Superior temporal gyrus (tissue), 1 donor: Measurements from ENCODE around the gene SLC30A3.

Experiments used
- DNase-seq: peaks from one replicate; pipeline ENCODE4 v3.0.0-alpha.2; 2016; ENCODE audit errors: extremely low spot score

The SLC30A3 gene

DNA sequence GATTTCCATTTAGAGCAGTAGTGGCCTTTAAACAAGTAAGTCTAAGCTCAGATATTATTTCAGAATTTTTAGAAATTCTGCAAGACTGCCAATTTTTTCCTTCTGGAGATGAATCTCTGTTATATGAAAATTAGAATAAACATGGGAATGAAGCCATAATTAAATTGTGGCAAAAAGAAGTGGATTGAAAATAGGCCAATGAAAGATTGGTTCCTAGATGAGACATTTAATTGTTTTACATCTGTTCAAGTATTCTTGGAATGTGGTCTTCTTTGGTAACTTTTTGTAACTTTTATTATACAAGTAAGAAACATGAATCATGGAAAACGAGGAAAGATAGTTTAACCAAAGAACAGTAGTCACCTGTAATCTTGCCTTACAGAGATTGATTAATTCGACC, 35.3 kb downstream of the SLC30A3 start:
- no peak for DNase-seq

DNA sequence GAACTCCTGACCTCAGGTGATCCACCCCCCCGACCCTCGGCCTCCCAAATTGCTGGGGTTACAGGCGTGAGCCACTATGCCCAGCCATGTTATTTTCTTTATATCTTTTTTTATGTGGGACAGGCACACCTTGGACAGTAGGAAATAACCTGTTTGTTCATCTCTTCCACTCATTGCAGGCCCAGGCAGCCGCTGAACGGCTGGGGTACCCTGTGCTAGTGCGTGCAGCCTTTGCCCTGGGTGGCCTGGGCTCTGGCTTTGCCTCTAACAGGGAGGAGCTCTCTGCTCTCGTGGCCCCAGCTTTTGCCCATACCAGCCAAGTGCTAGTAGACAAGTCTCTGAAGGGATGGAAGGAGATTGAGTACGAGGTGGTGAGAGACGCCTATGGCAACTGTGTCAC, 37.3 kb downstream of the SLC30A3 start:
- DNase-seq: no peak

DNA sequence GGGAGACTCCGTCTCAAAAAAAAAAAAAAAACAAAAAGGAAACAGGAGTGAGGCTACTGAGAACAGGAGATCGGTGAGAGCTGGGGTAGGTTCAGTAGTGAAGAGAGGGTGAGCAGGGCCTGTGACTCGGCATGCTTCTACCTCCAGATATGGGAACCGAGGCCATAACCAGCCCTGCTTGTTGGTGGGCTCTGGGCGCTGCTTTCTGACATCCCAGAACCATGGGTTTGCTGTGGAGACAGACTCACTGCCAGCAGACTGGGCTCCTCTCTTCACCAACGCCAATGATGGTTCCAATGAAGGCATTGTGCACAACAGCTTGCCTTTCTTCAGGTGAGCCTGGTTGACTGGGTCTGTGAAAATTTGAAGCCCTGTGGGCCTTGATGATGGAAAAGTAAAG, 39.4 kb downstream of the SLC30A3 start:
- DNase-seq: no peak

DNA sequence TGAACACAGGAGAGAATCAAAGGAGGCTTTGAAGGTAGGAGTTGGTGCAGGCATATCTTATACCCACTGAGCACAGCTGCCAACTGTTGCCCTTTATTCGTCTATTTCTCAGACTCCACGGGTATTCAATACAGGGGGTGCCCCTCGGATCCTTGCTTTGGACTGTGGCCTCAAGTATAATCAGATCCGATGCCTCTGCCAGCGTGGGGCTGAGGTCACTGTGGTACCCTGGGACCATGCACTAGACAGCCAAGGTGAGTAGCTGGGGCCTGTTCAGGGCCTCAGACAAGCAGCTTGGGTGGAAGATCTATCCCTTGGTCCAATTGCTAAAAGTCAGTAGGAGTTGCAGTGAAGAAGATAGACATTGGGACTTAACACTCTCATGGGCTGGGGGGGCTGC, 40.4 kb downstream of the SLC30A3 start:
- no peak for DNase-seq

DNA sequence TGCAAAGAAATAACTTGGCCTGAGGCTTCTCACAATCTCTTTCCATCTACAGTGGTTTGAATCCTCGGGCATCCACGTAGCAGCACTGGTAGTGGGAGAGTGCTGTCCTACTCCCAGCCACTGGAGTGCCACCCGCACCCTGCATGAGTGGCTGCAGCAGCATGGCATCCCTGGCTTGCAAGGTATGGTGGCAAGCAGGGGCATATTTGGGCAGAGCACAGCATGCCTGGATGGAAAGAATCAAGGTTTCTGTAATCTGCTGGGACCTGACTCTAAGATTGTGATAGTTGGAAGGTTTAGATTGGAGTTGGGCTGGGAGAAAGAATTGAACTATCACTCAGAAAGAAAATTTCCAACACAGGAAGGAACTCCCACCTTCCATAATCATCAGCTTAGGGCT, 41.7 kb downstream of the SLC30A3 start:
- DNase-seq: no peak

DNA sequence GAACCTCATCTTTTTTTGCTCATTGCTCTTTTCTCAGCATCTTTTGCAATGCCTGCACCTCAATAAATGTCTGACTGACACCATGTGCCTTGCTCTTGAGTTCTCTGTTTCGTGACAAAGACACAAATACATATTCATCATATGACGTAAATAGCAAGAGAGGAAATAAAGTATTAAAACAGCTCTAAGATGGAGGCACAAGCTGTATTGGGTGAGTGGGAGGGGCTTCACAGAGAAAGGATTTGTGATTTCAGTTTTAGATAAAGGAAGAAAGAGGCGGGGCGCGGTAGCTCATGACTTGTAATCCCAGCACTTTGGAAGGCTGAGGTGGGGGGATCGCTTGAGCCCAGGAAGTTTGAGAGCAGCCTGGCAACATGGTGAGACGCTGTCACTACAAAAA, 42.8 kb downstream of the SLC30A3 start:
- no peak for DNase-seq

DNA sequence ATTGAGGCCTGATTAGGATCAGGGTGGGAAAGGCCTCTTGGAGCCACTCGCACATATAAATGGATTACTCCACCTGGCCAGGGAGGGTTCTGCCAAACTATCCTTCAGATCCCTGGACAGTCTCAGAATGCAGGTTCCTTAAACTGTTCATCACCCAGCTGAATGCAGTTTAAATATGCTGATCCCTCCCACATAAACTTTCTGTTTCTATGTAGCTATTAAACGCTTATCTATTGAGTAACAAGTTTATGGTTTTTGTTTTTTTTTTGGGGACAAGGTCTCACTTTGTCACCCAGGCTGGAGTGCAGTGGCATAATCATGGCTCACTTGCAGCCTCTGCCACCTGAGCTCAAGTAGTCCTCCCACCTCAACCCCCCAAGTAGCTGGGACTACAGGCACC, 43.8 kb downstream of the SLC30A3 start:
- DNase-seq: no peak

- DNase-seq: no peak
Measured at GRCh38 chr2:27218614-27219013, 44.2 kb downstream of the SLC30A3 start.

- peak; percentile 82 for DNase-seq
Measured at GRCh38 chr2:27217173-27218121, 45.4 kb downstream of the SLC30A3 start, which contains the start of gene CAD. Gene CAD, plus strand, starts transcription at chr2:27217369. Its CDS starts 183 bp downstream, at chr2:27217552.

GRCh38 chr2:27216416-27217137, 46.3 kb downstream of the SLC30A3 start:
- DNase-seq: no peak

DNA sequence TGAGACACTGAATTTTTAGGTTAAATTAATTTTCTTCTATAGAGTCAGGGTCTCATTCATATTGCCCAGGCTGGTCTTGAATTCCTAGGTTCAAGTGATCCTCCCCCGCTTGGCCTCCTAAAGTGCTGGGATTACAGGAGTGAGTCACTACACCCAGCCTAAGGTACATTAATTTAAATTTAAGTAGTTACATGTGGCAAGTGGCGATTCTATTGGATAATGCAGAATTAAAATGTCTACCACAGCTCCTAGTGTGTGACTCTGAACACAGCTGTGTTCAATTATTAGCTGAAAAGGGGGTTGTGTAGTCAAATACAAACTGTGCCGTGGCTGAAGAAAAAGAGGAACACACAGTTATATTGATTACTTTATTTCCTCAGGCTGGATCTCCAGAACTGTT, 47.9 kb downstream of the SLC30A3 start:
- DNase-seq: no peak

DNA sequence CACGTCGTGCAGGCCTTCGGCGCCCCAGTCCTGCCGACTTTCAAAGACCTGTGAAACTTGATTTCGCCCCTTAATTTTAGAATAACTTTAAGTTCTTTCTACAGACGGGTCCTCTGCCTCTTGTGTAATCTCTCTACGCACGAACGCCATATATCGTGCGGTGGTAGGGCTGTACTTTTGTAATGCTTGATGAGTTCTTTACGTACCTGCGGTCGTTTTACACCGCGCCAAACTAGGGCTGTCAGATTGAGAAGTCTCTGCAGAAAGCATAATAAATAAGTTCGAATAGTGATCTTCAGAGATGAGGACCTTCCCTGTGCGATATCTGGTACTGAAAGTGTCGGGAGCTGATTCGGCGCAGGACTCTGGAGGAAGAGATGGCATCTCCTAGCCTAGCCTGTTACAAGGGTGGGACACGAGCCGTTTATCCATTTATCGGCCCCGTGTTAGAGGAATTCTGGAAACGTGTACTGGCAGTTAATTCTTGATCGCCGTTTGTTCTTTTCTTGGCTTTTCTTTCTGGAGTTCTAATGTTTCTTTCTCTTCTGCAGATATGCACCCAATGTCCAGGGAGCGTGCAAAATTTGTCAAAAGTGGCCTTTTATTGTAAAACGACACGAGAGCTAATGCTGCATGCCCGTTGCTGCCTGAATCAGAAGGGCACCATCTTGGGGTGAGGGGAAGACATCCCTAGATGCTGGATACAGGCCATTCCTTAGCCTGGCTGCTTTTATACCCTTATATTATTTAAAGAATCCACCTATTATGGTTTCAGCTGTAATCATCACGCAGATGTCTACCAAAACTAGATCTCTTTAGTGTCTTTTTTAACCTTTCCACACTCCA, 50.0 kb downstream of the SLC30A3 start:
- peak; percentile 62 for DNase-seq

DNA sequence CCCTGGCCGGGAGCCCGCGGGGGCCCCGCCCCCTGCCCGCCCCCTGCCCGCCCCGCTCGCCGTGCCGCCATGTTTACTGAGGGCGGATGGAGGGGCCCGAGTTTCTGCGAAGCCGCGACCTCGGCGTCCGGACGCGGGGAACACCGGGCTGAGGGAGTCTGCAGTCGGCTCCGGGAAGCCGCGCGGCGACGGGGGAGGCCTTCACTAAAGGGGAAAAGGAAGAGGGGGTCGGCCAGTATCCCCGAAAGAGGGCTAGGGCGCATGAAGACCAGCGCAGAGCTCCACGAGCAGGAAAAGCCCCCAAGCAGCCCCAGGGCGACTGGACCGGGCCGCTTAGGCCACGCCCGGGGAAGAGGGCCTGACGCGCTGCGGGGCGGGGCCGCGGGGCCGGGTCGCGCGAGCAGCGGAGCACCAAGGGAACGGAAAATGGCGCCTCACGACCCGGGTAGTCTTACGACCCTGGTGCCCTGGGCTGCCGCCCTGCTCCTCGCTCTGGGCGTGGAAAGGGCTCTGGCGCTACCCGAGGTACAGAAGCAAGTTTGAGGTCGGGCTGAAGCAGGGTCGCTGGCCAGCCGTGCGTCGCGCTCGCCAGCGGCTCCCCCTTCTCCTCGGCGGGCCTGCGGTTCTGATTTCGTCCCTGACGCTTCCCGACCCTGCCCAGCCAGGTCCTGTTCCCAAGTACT, 50.8 kb downstream of the SLC30A3 start, which contains the start of the genes ATRAID and SLC5A6:
Gene ATRAID (plus strand): TSS at position 99 of the 683 bp plus-strand sequence. CDS start 328 bp downstream, at position 427.
Gene SLC5A6 (minus strand): TSS at position 326 of the 683 bp plus-strand sequence. CDS start 4,618 bp downstream, outside the sequence.
- DNase-seq: peak; percentile 89

GRCh38 chr2:27211241-27211942, 51.5 kb downstream of the SLC30A3 start:
- peak; percentile 35 for DNase-seq

DNA sequence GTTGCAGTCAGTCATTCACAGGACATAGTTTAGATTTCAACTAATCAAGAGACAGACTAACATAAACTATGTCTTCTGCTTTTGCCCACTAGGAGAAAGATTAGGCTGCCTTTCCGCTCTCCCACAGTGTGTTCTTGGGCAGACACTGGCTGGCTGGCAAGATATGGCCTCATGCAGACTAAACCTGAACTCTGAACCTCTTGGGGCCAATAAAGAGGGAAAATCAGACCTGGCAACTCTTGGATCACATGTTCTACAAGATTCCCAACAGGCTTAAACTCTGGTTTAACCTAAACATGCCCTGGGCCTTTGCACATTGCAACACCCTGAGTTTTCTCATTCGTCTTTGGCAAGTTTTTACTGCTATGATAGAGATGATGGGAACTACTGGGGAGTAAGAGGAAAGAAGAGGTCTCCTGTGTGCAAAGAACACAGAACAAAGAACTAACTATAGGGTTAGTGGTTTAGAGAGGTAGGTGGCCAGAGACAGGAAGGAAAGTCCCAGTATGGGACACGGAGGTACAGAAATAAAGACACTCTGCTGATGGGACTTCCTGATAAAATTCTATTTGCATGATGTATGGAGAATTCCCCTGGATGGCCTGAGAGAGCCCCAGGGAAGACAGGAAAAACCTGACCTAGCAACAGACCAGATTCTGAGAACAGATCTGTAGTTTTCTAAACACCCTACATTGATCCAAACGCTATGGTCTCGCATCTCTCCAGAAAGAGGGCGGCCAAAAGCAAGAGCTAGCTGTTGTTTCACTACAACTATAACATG, 53.0 kb downstream of the SLC30A3 start:
- DNase-seq: no peak

DNA sequence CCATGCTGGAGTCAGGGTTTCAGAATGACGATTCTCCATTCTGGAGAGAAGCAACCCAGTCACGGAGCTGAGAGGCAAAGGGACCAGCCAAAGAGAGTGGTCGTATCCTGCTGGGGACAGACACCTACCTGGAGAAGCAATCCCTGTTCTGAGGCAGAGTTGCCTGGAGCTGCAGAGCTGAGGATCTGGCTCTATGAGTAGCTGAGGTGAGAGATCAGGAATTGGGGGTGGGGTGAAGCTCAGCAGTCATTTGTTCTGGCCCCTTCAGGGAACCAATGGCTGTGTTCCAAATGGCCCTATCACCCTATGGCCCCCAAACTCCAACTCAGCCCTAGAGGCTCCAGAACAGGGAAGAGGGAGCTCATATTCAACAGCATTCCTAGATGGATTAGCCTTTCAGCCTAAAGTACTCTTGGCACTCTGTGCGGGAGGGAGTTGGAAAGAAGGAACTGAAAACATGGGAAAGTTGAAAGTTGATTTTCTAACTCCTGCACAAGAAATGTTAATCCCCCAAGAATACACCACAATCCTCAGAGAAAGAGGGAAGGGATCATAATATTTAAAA, 54.3 kb downstream of the SLC30A3 start:
- DNase-seq: no peak

DNA sequence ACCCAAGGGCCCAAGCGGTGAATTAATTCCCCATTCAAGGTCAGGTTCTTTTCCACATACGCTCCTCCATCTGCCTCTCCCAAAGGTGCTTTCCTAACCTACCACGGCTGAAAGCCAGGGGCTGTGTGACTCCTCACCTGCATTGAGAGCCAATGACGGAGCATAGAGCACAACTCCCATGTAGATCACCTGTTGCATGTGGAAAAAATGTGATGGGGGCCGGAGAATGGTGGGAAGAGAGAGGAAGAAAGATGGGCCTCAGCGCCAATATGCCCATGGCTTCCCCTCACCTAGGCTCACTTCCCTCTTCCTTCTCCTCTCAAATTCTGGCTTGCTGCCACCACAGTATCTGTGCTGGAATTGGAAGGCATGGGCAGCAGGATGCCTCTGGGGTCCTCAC, 56.5 kb downstream of the SLC30A3 start:
- DNase-seq: no peak

DNA sequence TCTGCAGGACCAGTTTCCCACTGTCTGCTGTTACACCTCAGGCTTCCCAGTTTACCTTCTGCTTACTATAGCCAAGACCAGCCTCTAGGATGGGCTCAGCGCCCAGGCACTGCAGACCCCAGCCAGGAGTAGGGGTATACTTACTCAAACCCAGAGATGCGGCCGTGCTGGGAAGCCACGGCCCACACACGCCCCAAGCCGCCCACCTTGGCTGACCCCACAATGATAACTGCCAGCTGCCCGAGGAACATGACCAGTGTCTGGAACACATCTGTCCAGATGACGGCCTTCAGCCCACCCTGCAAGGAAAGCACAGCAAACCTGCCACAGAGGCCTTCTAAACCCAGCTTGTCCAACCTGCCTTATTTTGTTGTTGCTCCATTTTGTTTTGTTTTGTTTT, 57.6 kb downstream of the SLC30A3 start:
- no peak for DNase-seq

DNA sequence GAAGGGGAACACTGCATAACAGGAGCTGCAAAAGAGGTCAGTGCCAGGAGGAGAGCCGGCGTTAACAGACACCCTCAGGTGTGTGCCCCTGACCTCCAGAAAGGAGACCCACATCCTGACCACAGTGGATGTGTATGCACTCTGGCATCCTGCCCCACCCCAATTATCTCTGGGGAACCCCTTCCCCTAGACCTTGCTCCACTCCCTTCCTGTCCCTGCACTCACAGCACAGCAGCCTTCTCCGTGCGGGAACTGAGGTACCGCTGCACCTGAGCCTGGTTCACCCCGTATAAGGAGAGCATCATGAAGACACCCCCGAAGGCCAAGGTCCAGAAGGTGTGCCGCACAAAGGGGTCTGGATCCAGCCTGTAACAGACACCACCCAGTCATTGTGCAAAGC, 58.3 kb downstream of the SLC30A3 start:
- DNase-seq: no peak
